Lower leg skin (tissue), 4 donors: ENCODE results near the gene ZNF584. TPM values are rescaled to one million over a fixed set of nuclear protein-coding genes. Genes with fewer than 3 reads are reported as not detected.

Source experiments
- DNase-seq, 2 donors: peaks; one replicate each; pipeline ENCODE4 v3.0.0-alpha.2; 2019; ENCODE audit warnings: low spot score in 2 of 2
- H3K4me3 ChIP-seq: fragments of 200-600 bp; sonication (generic); 2 replicates; pipeline ENCODE4 v1.5.1; 2017; ENCODE audit warnings: mild to moderate bottlenecking, low read depth; ENCODE audit not compliant: poor library complexity, severe bottlenecking
- POLR2A ChIP-seq, 2 donors: fragments of 450-650 bp; IDR thresholded peaks; one replicate each; pipeline ENCODE4 v1.6.1; 2016 to 2017; ENCODE audit warnings: antibody characterized with exemption in 2 of 2, mild to moderate bottlenecking in 1 of 2, moderate library complexity in 1 of 2
- WGBS, 2 donors: methylation state at CpG; one replicate each; pipeline ENCODE4 v1.1.5; 2018; 5-methylcytosine and 5-hydroxymethylcytosine counted together
- intact Hi-C: fragments of 100-400 bp; cut with DNase I; formaldehyde crosslinking; loops from one replicate; pipeline ENCODE4 v1.15.0; 2023; ENCODE audit warnings: low total_unique reads
- total RNA-seq, 4 donors: library from RNA; depleted of rRNA; stranded (reverse); fragments of >200 nt; gene quantifications; one replicate each; pipeline ENCODE4 v1.1.0, GENCODE V29; 2016
- TF ChIP-seq, protein P1 (sequence below), 3 donors: fragments of 450-650 bp; IDR thresholded peaks; one replicate each; pipeline ENCODE4 v1.5.1; 2016; ENCODE audit warnings: antibody characterized with exemption in 3 of 3, mild to moderate bottlenecking in 3 of 3, moderate library complexity in 2 of 3

The ZNF584 gene
- 10 to 100 TPM; 16.9 to 28.6 (median 23.4) TPM for total RNA-seq

DNA sequence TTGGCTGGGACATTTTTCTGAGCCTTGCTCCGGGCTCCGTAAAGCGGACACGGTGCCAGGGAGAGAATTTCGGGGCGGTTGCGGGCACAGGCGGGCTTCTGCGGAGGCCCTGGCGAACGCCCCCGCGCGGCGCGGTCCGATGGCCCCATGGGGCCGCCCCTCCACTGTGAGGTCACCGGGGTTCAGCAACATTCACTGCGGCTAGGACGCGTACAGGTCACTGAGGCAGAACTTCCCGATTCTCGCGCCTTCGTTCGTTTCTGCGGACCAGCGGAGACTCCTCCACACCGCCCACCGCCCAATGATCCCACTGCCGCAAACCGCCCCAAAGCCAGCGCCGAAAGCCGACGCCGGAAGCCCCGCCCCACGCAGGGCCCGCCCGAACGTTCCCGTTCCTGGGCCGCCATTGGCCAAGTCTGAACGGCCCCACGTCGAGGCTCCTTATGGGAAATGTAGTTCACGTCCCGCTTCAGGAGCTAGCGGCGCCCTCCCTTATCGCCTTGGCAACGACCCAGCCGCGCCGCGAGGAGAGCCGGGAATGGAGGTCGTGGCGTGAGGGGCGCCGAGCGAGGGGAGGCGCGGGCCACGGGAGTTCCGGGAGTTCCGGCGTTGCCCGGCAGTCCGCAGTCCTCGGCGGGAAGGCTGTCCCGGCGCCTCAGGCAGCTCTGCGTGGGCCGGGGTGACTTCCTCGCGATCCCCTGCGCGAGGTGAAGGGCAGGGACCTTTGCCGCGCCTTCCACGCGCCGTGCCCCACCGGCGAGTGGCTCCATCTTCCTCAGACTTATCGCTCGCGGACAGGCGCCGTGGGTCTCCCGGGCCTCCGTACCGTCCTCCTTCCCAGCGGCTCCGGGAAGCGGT lies at the start of gene ZNF584:
Gene ZNF584 (plus strand): TSS at position 498 of the 858 bp plus-strand sequence. CDS start 499 bp downstream, outside the sequence.
- no peak for TF ChIP-seq POLR2A (IDR thresholded peaks at IDR 0.05)
- TF ChIP-seq, protein P1, sequence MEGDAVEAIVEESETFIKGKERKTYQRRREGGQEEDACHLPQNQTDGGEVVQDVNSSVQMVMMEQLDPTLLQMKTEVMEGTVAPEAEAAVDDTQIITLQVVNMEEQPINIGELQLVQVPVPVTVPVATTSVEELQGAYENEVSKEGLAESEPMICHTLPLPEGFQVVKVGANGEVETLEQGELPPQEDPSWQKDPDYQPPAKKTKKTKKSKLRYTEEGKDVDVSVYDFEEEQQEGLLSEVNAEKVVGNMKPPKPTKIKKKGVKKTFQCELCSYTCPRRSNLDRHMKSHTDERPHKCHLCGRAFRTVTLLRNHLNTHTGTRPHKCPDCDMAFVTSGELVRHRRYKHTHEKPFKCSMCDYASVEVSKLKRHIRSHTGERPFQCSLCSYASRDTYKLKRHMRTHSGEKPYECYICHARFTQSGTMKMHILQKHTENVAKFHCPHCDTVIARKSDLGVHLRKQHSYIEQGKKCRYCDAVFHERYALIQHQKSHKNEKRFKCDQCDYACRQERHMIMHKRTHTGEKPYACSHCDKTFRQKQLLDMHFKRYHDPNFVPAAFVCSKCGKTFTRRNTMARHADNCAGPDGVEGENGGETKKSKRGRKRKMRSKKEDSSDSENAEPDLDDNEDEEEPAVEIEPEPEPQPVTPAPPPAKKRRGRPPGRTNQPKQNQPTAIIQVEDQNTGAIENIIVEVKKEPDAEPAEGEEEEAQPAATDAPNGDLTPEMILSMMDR (IDR thresholded peaks at IDR 0.05), result no peak
- intact Hi-C loops, result no loop called here
- peak; percentile 93 to 98 for DNase-seq
- peak within 1 kb of the TSS; percentile 64 for H3K4me3 ChIP-seq
- 1% methylated on average over 56 to 71 of the region's 100 CpGs for WGBS, 2 donors

- H3K4me3 ChIP-seq, result peak overlapping the region; percentile 72
- intact Hi-C loops, result no loop called here
- TF ChIP-seq POLR2A (IDR thresholded peaks at IDR 0.05), result no peak
- TF ChIP-seq, protein P1 (IDR thresholded peaks at IDR 0.05), result no peak
- whole genome bisulfite sequencing, 2 donors, result 2 to 3% methylated on average over 28 of the region's 28 CpGs
- peak in 1 of 2 donors; percentile 41 for DNase-seq
These were observed 46.6 kb upstream of the ZNF584 start for GRCh38 chr19:58361900-58362271.

DNA sequence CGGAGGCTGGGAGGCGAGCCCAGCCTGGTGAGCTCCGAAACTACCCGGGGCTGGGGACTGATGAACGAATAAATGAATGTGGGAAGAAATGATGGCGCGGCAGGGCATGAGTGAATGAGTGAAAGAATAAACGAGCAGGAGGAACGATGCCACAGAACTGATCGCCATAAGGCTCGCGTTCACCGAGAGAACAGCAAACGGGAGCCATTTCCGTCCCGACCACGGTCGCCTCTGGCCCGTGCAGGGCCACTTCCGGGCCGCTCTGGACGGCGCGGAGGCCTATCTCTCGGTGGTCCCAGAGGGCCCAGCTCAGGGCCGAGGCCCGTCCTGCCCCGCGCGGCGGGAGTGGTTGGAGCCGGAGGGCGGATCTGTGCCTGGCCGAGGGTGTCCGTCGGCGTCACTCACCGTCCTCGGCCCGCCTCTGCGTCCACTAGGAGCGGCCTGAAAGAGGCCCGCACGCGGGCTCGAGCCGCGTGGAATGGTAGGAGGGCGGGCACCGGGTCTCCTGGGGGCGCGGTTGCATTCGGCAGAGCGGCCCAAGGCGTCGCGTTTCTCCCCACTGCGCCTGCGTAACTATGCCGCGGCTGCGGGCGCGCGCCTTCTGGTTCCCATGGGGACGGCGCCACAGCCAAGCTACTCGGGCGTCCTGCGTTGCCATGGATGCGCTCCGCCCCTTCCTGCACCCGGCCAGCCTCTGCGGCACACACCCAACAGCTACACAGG lies 46.0 kb upstream of the ZNF584 start, which contains the start of gene ZNF497:
Gene ZNF497 (minus strand): TSS at position 480 of the 723 bp plus-strand sequence. CDS start 5,116 bp downstream, outside the sequence.
- WGBS, 2 donors, result 0 to 1% methylated on average over 44 to 49 of the region's 74 CpGs
- intact Hi-C loops, result no loop called here

DNA sequence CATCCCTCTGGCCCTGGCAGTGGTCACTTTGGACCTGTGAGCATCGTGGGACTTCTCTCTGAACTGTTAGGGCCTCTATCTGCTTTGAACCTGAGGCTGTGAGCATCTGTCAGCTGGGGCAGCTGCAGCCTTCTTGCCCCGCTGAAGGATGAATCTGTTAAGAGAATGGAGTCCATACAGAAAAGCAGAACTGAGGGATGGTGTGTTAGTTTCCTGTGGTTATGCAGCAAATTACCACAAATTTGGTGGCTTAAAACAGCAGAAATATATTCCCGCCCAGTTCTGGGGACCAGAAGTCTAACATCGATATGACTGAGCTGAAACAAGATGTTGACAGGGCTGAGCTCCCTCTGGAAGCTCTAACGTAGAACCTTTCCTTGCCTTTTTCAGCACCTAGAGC lies 44.3 kb upstream of the ZNF584 start:
- intact Hi-C loops, result no loop called here
- no peak for DNase-seq
- no peak overlapping the region for H3K4me3 ChIP-seq
- TF ChIP-seq, protein P1 (IDR thresholded peaks at IDR 0.05), result no peak
- no peak for TF ChIP-seq POLR2A (IDR thresholded peaks at IDR 0.05)
- 79 to 82% methylated on average over 5 of the region's 5 CpGs for WGBS, 2 donors

More for the DNA sequence above, 46.0 kb upstream of the ZNF584 start, which contains the start of gene ZNF497:
- H3K4me3 ChIP-seq, result peak within 1 kb of the TSS; percentile 72
- TF ChIP-seq POLR2A (IDR thresholded peaks at IDR 0.05), result no peak
- TF ChIP-seq, protein P1 (IDR thresholded peaks at IDR 0.05), result no peak
- peak; percentile 95 to 99 for DNase-seq

GRCh38 chr19:58366585-58367430 lies 41.6 kb upstream of the ZNF584 start:
- TF ChIP-seq, protein P1 (IDR thresholded peaks at IDR 0.05), result no peak
- TF ChIP-seq POLR2A (IDR thresholded peaks at IDR 0.05), result no peak
- DNase-seq, result no peak
- WGBS, 2 donors, result 88 to 90% methylated on average over 32 of the region's 32 CpGs
- intact Hi-C loops, result no loop called here
- H3K4me3 ChIP-seq, result no peak overlapping the region
